ENCODE data around the gene SFT2D3.

SFT2D3 gene

GRCh38 chr2:127664895-127665225 is 36.4 kb upstream of the SFT2D3 start:
- DNase-seq, result no peak

GRCh38 chr2:127665267-127665893 is 35.9 kb upstream of the SFT2D3 start:
- no peak for DNase-seq

GRCh38 chr2:127669056-127669455 is 32.2 kb upstream of the SFT2D3 start:
- no peak for DNase-seq

GRCh38 chr2:127670055-127670956 is 31.0 kb upstream of the SFT2D3 start:
- no peak for DNase-seq

GRCh38 chr2:127670957-127671290 is 30.4 kb upstream of the SFT2D3 start:
- DNase-seq, result no peak

- no peak for DNase-seq
Measured at GRCh38 chr2:127671557-127672302, 29.6 kb upstream of the SFT2D3 start.

- no peak for DNase-seq
Measured at GRCh38 chr2:127672341-127673224, 28.7 kb upstream of the SFT2D3 start.

- no peak for DNase-seq
Measured at GRCh38 chr2:127673291-127674069, 27.8 kb upstream of the SFT2D3 start.

- DNase-seq, result no peak
Measured at GRCh38 chr2:127674241-127675209, 26.8 kb upstream of the SFT2D3 start.

GRCh38 chr2:127675331-127676261 is 25.7 kb upstream of the SFT2D3 start, which contains the start of gene LIMS2:
Gene LIMS2 (minus strand): TSS chr2:127675530. CDS start chr2:127675024, 506 bp downstream.
- no peak for DNase-seq

GRCh38 chr2:127676906-127677305 is 24.4 kb upstream of the SFT2D3 start:
- no peak for DNase-seq

- no peak for DNase-seq
Measured at GRCh38 chr2:127678531-127678930, 22.8 kb upstream of the SFT2D3 start.

- DNase-seq, result no peak
Measured at GRCh38 chr2:127678991-127679390, 22.3 kb upstream of the SFT2D3 start.

- no peak for DNase-seq
Measured at GRCh38 chr2:127679680-127680361, 21.5 kb upstream of the SFT2D3 start.

GRCh38 chr2:127680706-127681287 is 20.5 kb upstream of the SFT2D3 start:
- DNase-seq, result no peak

- DNase-seq, result no peak
Measured at GRCh38 chr2:127681288-127681804, 20.0 kb upstream of the SFT2D3 start.

GRCh38 chr2:127681976-127682857 is 19.1 kb upstream of the SFT2D3 start:
- no peak for DNase-seq
